CD4-positive, CD25-positive, alpha-beta regulatory T cell (primary cell): ENCODE measurements around the gene TPMT. TPM values are rescaled to one million over a fixed set of nuclear protein-coding genes. Genes with fewer than 3 reads are reported as not detected.
A peak's percentile ranks its signal among the peaks of the same experiment; 100 is the strongest.
"Not testable (repeated sequence)": the region's sequence is repeated elsewhere in the genome, so short reads cannot be mapped to it uniquely, and the experiment has no call there.

Source experiments
- ATAC-seq, 2 donors: fragments of 150-1000 bp; cut with Tn5 transposase; one replicate each; pipeline ENCODE4 v1.10.0; 2021; ENCODE audit warnings: low read depth in 2 of 2, moderate number of reproducible peaks in 2 of 2, moderate library complexity in 1 of 2
- DNase-seq, 3 donors: peaks; one replicate each; pipeline versions ENCODE4 v3.0.0 to v3.0.0-alpha.2; 2012 to 2022; ENCODE audit warnings: mixed read lengths in 1 of 3
- H3K27ac ChIP-seq: one replicate; pipeline ENCODE4 v1.7.0; 2013; ENCODE audit warnings: mild to moderate bottlenecking, low read length; ENCODE audit not compliant: insufficient read depth, poor library complexity, severe bottlenecking
- H3K27me3 ChIP-seq: one replicate; pipeline ENCODE4 v1.7.0; 2013; ENCODE audit warnings: low read length; ENCODE audit not compliant: control insufficient read depth, insufficient read depth
- H3K36me3 ChIP-seq: one replicate; pipeline ENCODE4 v1.7.0; 2013; ENCODE audit warnings: mild to moderate bottlenecking, low read length, moderate library complexity; ENCODE audit not compliant: control insufficient read depth, insufficient read depth
- H3K4me1 ChIP-seq: 2 replicates; pipeline ENCODE4 v1.7.0; 2013; ENCODE audit warnings: mild to moderate bottlenecking, low read length; ENCODE audit not compliant: insufficient read depth, control insufficient read depth, poor library complexity, severe bottlenecking
- H3K4me3 ChIP-seq: one replicate; pipeline ENCODE4 v1.7.0; 2013; ENCODE audit warnings: low read depth, mild to moderate bottlenecking, low read length, moderate library complexity
- H3K9me3 ChIP-seq, 2 experiments: 1 replicate in 1 of 2; 2 replicates in 1 of 2; pipeline ENCODE4 v1.7.0; 2013; ENCODE audit warnings: low read length in 2 of 2, mild to moderate bottlenecking in 1 of 2, moderate library complexity in 1 of 2; ENCODE audit not compliant: control insufficient read depth in 2 of 2
- H3K27ac Mint-ChIP-seq, 3 donors: one replicate each; pipeline ENCODE4 v1.8.0; 2020 to 2022; ENCODE audit warnings: mild to moderate bottlenecking in 3 of 3, mixed read lengths in 3 of 3, moderate library complexity in 2 of 3
- H3K27me3 Mint-ChIP-seq: one replicate; pipeline ENCODE4 v1.8.0; 2022; ENCODE audit warnings: mild to moderate bottlenecking, mixed read lengths
- H3K36me3 Mint-ChIP-seq: one replicate; pipeline ENCODE4 v1.8.0; 2020; ENCODE audit warnings: mixed read lengths
- H3K4me1 Mint-ChIP-seq, 4 donors: one replicate each; pipeline ENCODE4 v1.8.0; 2020 to 2022; ENCODE audit warnings: mixed read lengths in 4 of 4, mild to moderate bottlenecking in 1 of 4
- H3K4me3 Mint-ChIP-seq, 4 donors: one replicate each; pipeline ENCODE4 v1.8.0; 2020 to 2022; ENCODE audit warnings: mild to moderate bottlenecking in 4 of 4, mixed read lengths in 4 of 4, moderate library complexity in 3 of 4
- H3K9me3 Mint-ChIP-seq, 7 donors: one replicate each; pipeline ENCODE4 v1.8.0; 2020 to 2022; ENCODE audit warnings: mixed read lengths in 7 of 7, mild to moderate bottlenecking in 3 of 7, moderate library complexity in 2 of 7
- polyA plus RNA-seq, 4 donors: library from polyadenylated mRNA; unstranded; fragments of 300-500 nt; fragmentation: Illumina TruSeq; gene quantifications; one replicate each; pipeline ENCODE4 v1.2.3, GENCODE V29; 2021
- total RNA-seq: library from RNA; stranded (reverse); gene quantifications from one replicate; pipeline ENCODE4 v1.2.3, GENCODE V29; 2022

Gene TPMT
- total and polyA plus RNA-seq, 5 donors from 2014 or later = 8.3 to 19.4 (median 14.8) TPM

DNA sequence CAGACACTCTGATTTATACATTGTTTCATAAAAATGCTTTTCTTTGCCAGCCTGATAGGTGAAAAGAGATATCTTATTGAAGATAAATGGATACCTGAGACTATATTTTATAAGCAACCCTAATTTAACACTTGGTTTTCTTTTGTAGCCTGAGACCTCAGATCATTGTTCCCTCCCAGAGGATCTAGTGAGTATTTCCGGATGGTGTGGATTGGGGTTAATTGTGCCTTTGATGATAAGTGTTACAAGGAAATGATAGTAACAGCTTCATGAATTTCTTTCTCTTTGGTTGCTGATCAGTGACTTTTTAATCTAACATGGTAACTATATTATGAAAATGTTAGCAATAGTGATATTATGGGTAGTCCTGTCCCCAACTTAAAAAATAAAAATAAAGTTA is 30.7 kb upstream of the TPMT start:
- Mint-ChIP-seq H3K4me3 (no peak overlapping the region), H3K36me3 (peaks cover 57% of the 10 kb centered on the region), H3K9me3 (peaks cover 0 to 1% (median 0%) of the 10 kb centered on the region in 7 donors), H3K27ac (no peak overlapping the region), H3K27me3 (no peaks in the 10 kb centered on the region), H3K4me1 (peaks cover 0 to 3% (median 0%) of the 10 kb centered on the region in 4 donors)
- Histone ChIP-seq H3K4me3 (no peak overlapping the region), H3K9me3 (no peaks in the 10 kb centered on the region), H3K4me1 (no peaks in the 10 kb centered on the region), H3K27ac (no peak overlapping the region), H3K36me3 (peaks cover 15% of the 10 kb centered on the region), H3K27me3 (no peaks in the 10 kb centered on the region)
- DNase-seq (no peak), ATAC-seq (no peak)

DNA sequence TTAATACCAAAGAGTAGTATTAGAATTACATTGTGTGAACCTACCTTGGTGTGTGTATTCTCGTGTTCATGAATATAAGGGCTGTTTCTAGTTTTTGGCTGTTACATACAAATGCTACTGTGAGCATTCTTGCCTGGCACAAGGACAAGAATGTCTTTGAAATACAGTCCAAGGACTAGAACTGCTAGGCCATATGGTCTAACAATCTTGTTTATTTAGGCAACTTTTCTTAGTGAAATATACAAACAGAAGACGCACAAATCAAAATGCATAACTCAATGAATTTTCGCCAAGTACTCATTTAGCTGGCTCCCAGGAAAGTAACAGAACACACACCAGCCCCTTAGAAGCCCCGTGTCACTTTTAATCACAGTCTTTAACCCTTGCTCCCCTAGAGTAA is 28.9 kb upstream of the TPMT start:
- no peak overlapping the region for H3K27ac ChIP-seq
- Mint-ChIP-seq H3K4me1 (peaks cover 4 to 12% (median 6%) of the 10 kb centered on the region in 4 donors), H3K4me3 (no peak overlapping the region), H3K27me3 (no peaks in the 10 kb centered on the region), H3K9me3 (peaks cover 0 to 1% (median 0%) of the 10 kb centered on the region in 7 donors), H3K27ac (peak overlapping the region in 1 of 3 donors; percentile 25), H3K36me3 (peaks cover 64% of the 10 kb centered on the region)
- no peaks in the 10 kb centered on the region for H3K9me3 ChIP-seq
- DNase-seq (no peak), ATAC-seq (no peak)
- no peak overlapping the region for H3K4me3 ChIP-seq
- H3K4me1 ChIP-seq = no peaks in the 10 kb centered on the region
- H3K36me3 ChIP-seq = peaks cover 15% of the 10 kb centered on the region
- H3K27me3 ChIP-seq = no peaks in the 10 kb centered on the region

DNA sequence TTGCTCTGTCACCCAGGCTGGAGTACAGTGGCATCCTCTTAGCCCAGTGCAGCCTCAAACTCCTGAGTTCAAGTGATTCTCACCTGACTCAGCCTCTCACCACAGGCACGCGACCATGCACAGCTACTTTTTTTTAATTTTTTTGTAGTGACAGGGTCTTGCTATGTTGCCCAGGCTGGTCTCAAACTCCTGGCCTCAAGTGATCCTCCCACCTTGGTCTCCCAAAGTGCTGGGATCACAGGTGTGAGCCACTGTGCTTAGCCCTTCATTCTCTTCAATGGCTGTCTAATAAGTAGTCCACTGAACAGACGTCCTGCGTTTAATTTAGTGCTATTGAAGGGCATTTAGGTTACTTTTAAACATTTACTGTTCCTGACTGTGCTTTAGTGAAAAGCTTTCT is 27.7 kb upstream of the TPMT start:
- Histone ChIP-seq H3K4me1 (no peaks in the 10 kb centered on the region), H3K9me3 (no peaks in the 10 kb centered on the region), H3K4me3 (no peak overlapping the region), H3K27ac (no peak overlapping the region), H3K27me3 (no peaks in the 10 kb centered on the region), H3K36me3 (peaks cover 14% of the 10 kb centered on the region)
- DNase-seq = no peak
- peaks cover 5 to 14% (median 12%) of the 10 kb centered on the region in 4 donors for H3K4me1 Mint-ChIP-seq
- no peaks in the 10 kb centered on the region for H3K27me3 Mint-ChIP-seq
- ATAC-seq = no peak
- H3K9me3 Mint-ChIP-seq = peaks cover 0 to 1% (median 0%) of the 10 kb centered on the region in 7 donors
- H3K36me3 Mint-ChIP-seq = peaks cover 65% of the 10 kb centered on the region
- no peak overlapping the region for H3K27ac Mint-ChIP-seq
- H3K4me3 Mint-ChIP-seq = no peak overlapping the region

DNA sequence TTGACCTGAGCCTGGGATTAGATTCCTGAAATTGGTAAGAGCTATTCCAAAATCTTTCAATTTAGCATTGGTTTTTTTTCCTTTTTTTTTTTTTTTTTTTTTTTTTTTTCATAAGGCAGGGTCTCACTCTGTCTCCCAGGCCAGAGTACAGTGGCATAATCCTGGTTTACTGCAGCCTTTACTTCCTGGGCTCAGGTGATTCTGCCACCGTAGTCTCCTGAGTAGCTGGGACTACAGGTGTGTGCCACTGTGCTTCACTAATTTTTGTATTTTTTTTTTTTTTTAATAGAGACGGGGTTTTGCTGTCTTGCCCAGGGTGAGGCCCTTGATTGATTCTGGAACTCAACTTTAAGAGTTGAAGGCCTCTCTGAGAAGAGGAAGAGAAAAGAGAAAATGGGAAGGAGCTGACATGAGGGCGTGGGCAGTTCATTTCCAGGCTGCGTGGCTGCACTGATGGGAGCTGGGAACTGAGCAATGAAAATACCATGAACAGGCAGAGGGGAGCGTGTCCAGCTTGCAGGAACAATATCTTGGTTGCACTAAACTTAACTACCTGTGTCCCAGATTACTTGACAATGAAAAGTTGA is 25.0 kb upstream of the TPMT start:
- ATAC-seq (no peak), DNase-seq (no peak)
- Histone ChIP-seq H3K4me3 (no peak overlapping the region), H3K9me3 (no peaks in the 10 kb centered on the region), H3K27ac (no peak overlapping the region), H3K36me3 (peaks cover 3% of the 10 kb centered on the region), H3K4me1 (no peaks in the 10 kb centered on the region), H3K27me3 (no peaks in the 10 kb centered on the region)
- peaks cover 17 to 32% (median 25%) of the 10 kb centered on the region in 4 donors for H3K4me1 Mint-ChIP-seq
- H3K9me3 Mint-ChIP-seq = no peaks in the 10 kb centered on the region
- peaks cover 73% of the 10 kb centered on the region for H3K36me3 Mint-ChIP-seq
- no peaks in the 10 kb centered on the region for H3K27me3 Mint-ChIP-seq
- H3K27ac Mint-ChIP-seq = peak overlapping the region in 1 of 3 donors; percentile 71
- no peak overlapping the region for H3K4me3 Mint-ChIP-seq

DNA sequence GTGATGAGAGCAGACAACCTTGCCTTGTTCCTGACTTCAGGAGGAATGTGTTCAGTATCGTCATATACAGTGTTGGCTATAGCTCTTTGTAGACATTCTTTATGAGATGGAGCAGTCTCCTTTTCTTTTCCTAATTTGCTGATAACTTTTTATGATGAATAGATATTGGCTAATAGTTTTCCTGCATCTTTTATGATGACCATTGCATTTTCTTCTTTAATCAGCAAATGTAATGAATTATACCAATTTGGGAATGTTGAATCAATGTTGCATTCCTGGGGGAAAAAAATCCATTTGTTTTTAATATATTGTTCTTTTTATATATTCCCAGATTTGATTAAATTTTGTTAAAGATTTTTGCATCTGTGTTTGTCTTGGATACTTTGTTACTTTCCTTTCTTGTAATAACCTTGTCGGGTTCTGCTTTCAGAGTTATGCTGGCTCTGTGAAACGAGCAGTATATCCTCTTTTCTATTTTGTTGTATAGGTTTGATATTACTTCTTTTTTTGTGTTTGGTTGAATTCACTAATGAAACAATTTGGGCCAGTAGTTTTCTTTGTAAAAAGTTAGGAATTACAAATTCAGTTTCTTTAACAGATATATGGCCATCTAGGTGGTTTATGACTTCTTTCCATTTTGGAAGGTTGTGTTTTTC is 24.2 kb upstream of the TPMT start:
- DNase-seq (no peak), ATAC-seq (no peak)
- Histone ChIP-seq H3K9me3 (no peaks in the 10 kb centered on the region), H3K4me3 (no peak overlapping the region), H3K27me3 (no peaks in the 10 kb centered on the region), H3K36me3 (peaks cover 10% of the 10 kb centered on the region), H3K4me1 (no peaks in the 10 kb centered on the region), H3K27ac (no peak overlapping the region)
- Mint-ChIP-seq H3K4me1 (peaks cover 17 to 33% (median 25%) of the 10 kb centered on the region in 4 donors), H3K9me3 (no peaks in the 10 kb centered on the region), H3K27me3 (no peaks in the 10 kb centered on the region), H3K27ac (peak overlapping the region in 2 of 3 donors; percentile 65 to 71), H3K4me3 (no peak overlapping the region), H3K36me3 (peaks cover 78% of the 10 kb centered on the region)

DNA sequence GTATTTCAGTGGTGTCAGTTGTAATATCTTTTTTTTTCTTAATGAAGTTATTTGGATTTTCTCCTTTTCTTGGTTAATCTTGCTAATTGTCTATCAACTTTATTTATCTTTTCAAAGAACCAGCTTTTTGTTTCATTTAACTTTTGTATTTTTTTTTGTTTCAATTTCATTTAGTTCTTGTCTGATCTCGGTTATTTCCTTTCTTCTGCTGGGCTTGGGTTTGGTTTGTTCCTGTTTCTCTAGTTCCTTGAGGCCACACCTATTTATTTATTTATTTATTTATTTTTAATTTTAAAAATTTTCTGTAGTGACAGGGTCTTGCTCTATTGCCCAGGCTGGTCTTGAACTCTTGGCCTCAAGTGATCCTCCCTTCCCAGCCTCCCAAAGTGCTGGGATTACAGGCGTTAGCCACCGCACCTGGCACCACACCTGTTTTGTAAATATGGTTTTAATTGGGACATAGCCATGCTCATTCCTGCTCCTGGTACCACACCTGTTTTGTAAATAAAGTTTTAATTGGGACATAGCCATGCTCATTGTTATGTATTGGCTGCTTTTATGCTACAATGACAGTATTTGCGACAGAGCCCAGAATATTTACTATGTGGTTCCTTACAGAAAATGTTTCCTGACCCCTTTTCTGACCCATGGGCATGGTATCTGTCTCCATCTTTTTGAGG is 22.5 kb upstream of the TPMT start:
- Mint-ChIP-seq H3K4me3 (no peak overlapping the region), H3K4me1 (peaks cover 14 to 33% (median 25%) of the 10 kb centered on the region in 4 donors), H3K9me3 (no peaks in the 10 kb centered on the region), H3K27ac (no peak overlapping the region), H3K27me3 (no peaks in the 10 kb centered on the region), H3K36me3 (peaks cover 72% of the 10 kb centered on the region)
- no peaks in the 10 kb centered on the region for H3K4me1 ChIP-seq
- no peak overlapping the region for H3K27ac ChIP-seq
- peaks cover 12% of the 10 kb centered on the region for H3K36me3 ChIP-seq
- H3K9me3 ChIP-seq = no peaks in the 10 kb centered on the region
- H3K27me3 ChIP-seq = no peaks in the 10 kb centered on the region
- H3K4me3 ChIP-seq = no peak overlapping the region
- ATAC-seq (no peak), DNase-seq (peak in 1 of 3 donors; percentile 10)

DNA sequence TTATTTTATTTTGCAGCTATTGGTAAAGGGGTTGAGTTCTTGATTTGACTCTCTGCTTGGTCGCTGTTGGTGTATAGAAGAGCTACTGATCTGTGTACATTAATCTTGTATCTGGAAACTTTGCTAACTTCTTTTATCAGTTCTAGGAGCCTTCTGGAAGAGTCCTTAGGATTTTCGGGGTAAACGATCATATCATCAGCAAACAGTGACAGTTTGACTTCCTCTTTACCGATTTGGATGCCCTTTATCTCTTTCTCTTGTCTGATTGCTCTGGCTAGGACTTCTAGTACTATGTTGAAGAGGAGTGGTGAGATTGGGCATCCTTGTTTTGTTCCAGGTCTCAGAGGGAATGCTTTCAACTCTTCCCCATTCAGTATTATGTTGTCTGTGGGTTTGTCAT is 21.3 kb upstream of the TPMT start:
- H3K27ac ChIP-seq = not testable (repeated sequence)
- peaks cover 70% of the 10 kb centered on the region for H3K36me3 Mint-ChIP-seq

More for the DNA sequence above, 21.3 kb upstream of the TPMT start:
- not testable (repeated sequence) for H3K27me3 ChIP-seq, H3K4me1 ChIP-seq, H3K9me3 Mint-ChIP-seq, H3K4me3 Mint-ChIP-seq, H3K27me3 Mint-ChIP-seq, H3K4me3 ChIP-seq, ATAC-seq, DNase-seq, H3K9me3 ChIP-seq
- peaks cover 18% of the 10 kb centered on the region for H3K36me3 ChIP-seq
- H3K27ac Mint-ChIP-seq = peak overlapping the region in 1 of 3 donors; percentile 6
- H3K4me1 Mint-ChIP-seq = peaks cover 14 to 35% (median 28%) of the 10 kb centered on the region in 4 donors
